ENCODE measurements around the gene HCRTR2. TPM values are rescaled to one million over a fixed set of nuclear protein-coding genes. Genes with fewer than 3 reads are reported as not detected.

Gene HCRTR2
- not detected in 5 replicates for total RNA-seq (2022; extraction: Qiagen RNA extraction)

DNA sequence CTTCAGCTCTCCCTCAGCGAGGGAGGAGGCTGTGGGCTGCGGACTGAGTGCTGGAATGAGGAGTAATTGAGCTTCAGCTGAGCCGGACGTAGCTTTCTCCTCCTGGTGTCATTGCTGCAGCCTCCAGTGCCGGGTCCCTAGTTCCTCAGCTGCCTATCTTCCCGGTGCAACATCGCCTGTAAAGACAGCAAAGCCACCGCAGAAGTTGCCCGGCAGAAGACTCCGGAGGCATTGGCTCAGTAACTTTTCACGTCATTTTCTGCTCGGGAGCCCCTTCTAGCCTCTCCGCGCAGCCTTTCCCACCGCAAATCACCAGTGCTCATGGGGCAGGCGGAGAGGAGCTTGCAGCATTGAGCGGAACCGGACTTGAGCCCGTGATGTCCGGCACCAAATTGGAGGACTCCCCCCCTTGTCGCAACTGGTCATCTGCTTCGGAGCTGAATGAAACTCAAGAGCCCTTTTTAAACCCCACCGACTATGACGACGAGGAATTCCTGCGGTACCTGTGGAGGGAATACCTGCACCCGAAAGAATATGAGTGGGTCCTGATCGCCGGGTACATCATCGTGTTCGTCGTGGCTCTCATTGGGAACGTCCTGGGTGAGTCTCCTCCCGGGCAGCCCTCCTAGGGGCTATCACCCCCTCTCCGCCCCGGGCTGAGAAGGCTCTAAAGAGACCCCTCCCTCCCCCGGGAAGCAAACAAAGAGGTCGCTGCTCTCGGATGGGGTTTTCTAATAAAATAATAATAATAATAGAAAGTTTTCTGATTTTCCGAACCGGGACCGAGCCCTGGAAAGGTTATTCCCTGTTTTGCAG, at the start of gene HCRTR2:
Gene HCRTR2, plus strand, starts transcription at position 305 of the 816 bp plus-strand sequence. Its CDS starts 73 bp downstream, at position 378.

DNA sequence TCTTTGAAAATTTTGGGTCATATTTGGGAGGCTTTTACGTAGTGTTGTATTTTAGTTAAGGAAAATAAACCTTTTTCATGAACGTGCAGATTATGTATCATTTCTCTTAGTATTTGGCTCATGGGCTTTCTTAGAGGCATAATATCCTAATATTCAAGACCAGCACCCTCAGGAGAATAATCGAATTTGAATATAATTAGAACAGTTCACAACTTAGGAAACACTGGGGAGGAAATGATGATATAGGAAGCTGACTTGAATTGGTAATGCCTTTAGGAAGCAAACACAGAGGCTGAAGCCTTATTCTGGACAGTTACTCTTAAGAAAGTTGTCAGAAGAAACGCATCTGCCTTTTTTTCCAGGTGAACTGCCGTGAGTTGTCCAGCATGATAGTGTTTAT, 152.9 kb downstream of the HCRTR2 start, which contains the start of gene GFRAL:
Gene GFRAL, plus strand, starts transcription at position 301 of the 400 bp plus-strand sequence. Its CDS starts 86 bp downstream, at position 387.

Other genes starting within 250 kb of the HCRTR2 start
- not detected in 5 replicates for gene GFRAL, start 153.0 kb downstream of the HCRTR2 start, total RNA-seq (2022; extraction: Qiagen RNA extraction)

Measured in A549 treated with Hydrocortisone at 1 μM for 4 hours (cell line).